H54 (cell line): ENCODE results near the gene SCRN2.

Experiments used
- DNase-seq: peaks from one replicate; pipeline ENCODE4 v3.0.0; 2011; ENCODE audit warnings: low spot score, mixed read lengths; ENCODE audit not compliant: insufficient read length
- FAIRE-seq: peaks from 3 replicates; lab custom pipeline; 2011; peaks lifted over from hg19 to GRCh38; lab: Jason Lieb, UNC
- POLR2A ChIP-seq: IDR thresholded peaks from 2 replicates; pipeline ENCODE4 v1.6.1; 2011; ENCODE audit warnings: low read depth, mild to moderate bottlenecking, low read length

The SCRN2 gene

GRCh38 chr17:47864791-47865216, 23.7 kb upstream of the SCRN2 start:
- DNase-seq (no peak), FAIRE-seq (no peak)
- no peak for TF ChIP-seq POLR2A

GRCh38 chr17:47862621-47863440, 21.8 kb upstream of the SCRN2 start:
- TF ChIP-seq POLR2A: no peak
- DNase-seq (peak; percentile 96), FAIRE-seq (peak; percentile 80)

GRCh38 chr17:47860386-47860785, 19.3 kb upstream of the SCRN2 start:
- FAIRE-seq (no peak), DNase-seq (no peak)
- no peak for TF ChIP-seq POLR2A

GRCh38 chr17:47857551-47858455, 16.7 kb upstream of the SCRN2 start:
- DNase-seq: no peak
- TF ChIP-seq POLR2A: no peak
- FAIRE-seq: no peak

GRCh38 chr17:47856830-47857229, 15.8 kb upstream of the SCRN2 start:
- no peak for TF ChIP-seq POLR2A
- FAIRE-seq: no peak
- no peak for DNase-seq

- DNase-seq: no peak
- TF ChIP-seq POLR2A: no peak
- no peak for FAIRE-seq
Observed at GRCh38 chr17:47855737-47856136, 14.7 kb upstream of the SCRN2 start.

GRCh38 chr17:47853616-47854015, 12.5 kb upstream of the SCRN2 start:
- no peak for DNase-seq
- no peak for FAIRE-seq
- no peak for TF ChIP-seq POLR2A

GRCh38 chr17:47852113-47852949, 11.3 kb upstream of the SCRN2 start:
- no peak for FAIRE-seq
- TF ChIP-seq POLR2A: no peak
- no peak for DNase-seq

- FAIRE-seq (no peak), DNase-seq (no peak)
- no peak for TF ChIP-seq POLR2A
Observed at GRCh38 chr17:47851764-47852112, 10.7 kb upstream of the SCRN2 start.

GRCh38 chr17:47850692-47851573, 9.9 kb upstream of the SCRN2 start, which contains the start of gene SP6:
TSS of gene SP6 (minus strand) at chr17:47851163. CDS start at chr17:47848429, 2,734 bp downstream.
- FAIRE-seq: no peak
- peak; percentile 80 for TF ChIP-seq POLR2A

GRCh38 chr17:47850373-47850691, 9.3 kb upstream of the SCRN2 start:
- no peak for TF ChIP-seq POLR2A
- FAIRE-seq: no peak
- no peak for DNase-seq

More at GRCh38 chr17:47850692-47851573, 9.9 kb upstream of the SCRN2 start, which contains the start of gene SP6:
- DNase-seq: peak; percentile 98

- FAIRE-seq (no peak), DNase-seq (no peak)
- TF ChIP-seq POLR2A: no peak
Observed at GRCh38 chr17:47848198-47848513, 7.1 kb upstream of the SCRN2 start.
